PFSK-1 (cell line): ENCODE measurements around the gene PFN4.

Experiments
- FOXP2 ChIP-seq: optimal IDR thresholded peaks from 2 replicates; pipeline ENCODE3; 2011; ENCODE audit warnings: borderline replicate concordance, control low read depth, inconsistent platforms; ENCODE audit not compliant: insufficient read depth; ENCODE audit errors: extremely low read length, extremely low read depth
- POLR2AphosphoS5 ChIP-seq: IDR thresholded peaks from 2 replicates; pipeline ENCODE4 v1.6.1; 2012; ENCODE audit warnings: low read depth, mild to moderate bottlenecking, control low read depth, low read length, moderate library complexity
- SIN3A ChIP-seq: IDR thresholded peaks from 2 replicates; pipeline ENCODE4 v1.6.1; 2012; ENCODE audit warnings: mild to moderate bottlenecking, low read length, moderate library complexity, borderline replicate concordance; ENCODE audit not compliant: insufficient read depth
- TAF1 ChIP-seq: IDR thresholded peaks from 2 replicates; pipeline ENCODE4 v1.6.1; 2012; ENCODE audit warnings: low read length, control low read depth, borderline replicate concordance; ENCODE audit not compliant: insufficient read depth
- TF ChIP-seq, protein P1 (sequence below), 2 experiments: IDR thresholded peaks; 2 replicates each; pipeline versions ENCODE4 v1.6.1 to v1.8.0; 2011 to 2012; ENCODE audit warnings: low read depth in 2 of 2, low read length in 2 of 2, control low read depth in 1 of 2, inconsistent platforms in 1 of 2, mild to moderate bottlenecking in 1 of 2, moderate library complexity in 1 of 2; ENCODE audit not compliant: insufficient read depth in 1 of 2

The PFN4 gene

DNA sequence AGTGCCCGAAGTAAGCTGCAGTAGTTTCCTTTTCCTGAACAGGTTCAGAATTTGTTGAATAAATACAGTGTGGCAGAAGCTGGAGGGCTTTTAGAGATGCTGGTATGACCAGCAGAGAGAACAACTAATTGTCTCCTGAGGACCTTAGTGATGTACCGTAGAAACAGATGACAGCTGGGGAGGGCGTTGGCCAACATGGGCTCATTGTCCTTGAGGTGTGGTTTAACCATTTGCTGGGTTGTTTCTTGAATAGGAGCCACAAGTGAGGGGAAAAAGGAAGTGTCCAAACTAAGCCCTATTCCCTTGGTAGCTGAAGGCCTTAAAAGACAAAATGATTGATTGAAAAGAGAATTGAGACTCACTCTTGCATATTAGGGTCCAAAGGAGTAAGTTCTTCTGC is 40.1 kb upstream of the PFN4 start:
- TF ChIP-seq POLR2AphosphoS5, result no peak
- TF ChIP-seq TAF1, result no peak
- TF ChIP-seq, protein P1, sequence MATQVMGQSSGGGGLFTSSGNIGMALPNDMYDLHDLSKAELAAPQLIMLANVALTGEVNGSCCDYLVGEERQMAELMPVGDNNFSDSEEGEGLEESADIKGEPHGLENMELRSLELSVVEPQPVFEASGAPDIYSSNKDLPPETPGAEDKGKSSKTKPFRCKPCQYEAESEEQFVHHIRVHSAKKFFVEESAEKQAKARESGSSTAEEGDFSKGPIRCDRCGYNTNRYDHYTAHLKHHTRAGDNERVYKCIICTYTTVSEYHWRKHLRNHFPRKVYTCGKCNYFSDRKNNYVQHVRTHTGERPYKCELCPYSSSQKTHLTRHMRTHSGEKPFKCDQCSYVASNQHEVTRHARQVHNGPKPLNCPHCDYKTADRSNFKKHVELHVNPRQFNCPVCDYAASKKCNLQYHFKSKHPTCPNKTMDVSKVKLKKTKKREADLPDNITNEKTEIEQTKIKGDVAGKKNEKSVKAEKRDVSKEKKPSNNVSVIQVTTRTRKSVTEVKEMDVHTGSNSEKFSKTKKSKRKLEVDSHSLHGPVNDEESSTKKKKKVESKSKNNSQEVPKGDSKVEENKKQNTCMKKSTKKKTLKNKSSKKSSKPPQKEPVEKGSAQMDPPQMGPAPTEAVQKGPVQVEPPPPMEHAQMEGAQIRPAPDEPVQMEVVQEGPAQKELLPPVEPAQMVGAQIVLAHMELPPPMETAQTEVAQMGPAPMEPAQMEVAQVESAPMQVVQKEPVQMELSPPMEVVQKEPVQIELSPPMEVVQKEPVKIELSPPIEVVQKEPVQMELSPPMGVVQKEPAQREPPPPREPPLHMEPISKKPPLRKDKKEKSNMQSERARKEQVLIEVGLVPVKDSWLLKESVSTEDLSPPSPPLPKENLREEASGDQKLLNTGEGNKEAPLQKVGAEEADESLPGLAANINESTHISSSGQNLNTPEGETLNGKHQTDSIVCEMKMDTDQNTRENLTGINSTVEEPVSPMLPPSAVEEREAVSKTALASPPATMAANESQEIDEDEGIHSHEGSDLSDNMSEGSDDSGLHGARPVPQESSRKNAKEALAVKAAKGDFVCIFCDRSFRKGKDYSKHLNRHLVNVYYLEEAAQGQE (IDR thresholded peaks at IDR 0.05; ENCODE audit: insufficient read depth in 1 of 2, low read depth in 2 of 2, low read length in 2 of 2), result no peak
- no peak for TF ChIP-seq FOXP2
- no peak for TF ChIP-seq SIN3A

DNA sequence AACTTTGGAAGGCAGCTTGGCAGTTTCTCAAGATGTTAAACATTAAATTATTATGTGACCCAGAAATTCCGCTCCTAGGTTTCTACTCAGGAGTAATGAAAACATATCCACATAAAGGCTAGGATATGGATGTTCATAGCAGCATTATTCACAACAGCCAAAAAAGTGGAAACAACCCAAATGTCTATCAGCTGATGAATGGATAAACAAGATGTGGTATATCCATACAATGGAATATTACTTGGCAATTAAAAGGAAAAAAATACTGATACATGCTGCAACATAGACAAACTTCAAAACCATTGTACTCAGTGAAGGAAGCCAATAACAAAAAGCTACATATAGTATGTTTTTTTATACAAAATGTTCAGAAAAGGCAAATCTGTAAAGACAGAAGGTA is 39.4 kb upstream of the PFN4 start:
- TF ChIP-seq, protein P1 (IDR thresholded peaks at IDR 0.05; ENCODE audit: insufficient read depth in 1 of 2, low read depth in 2 of 2, low read length in 2 of 2), result no peak
- TF ChIP-seq POLR2AphosphoS5, result no peak
- no peak for TF ChIP-seq TAF1

DNA sequence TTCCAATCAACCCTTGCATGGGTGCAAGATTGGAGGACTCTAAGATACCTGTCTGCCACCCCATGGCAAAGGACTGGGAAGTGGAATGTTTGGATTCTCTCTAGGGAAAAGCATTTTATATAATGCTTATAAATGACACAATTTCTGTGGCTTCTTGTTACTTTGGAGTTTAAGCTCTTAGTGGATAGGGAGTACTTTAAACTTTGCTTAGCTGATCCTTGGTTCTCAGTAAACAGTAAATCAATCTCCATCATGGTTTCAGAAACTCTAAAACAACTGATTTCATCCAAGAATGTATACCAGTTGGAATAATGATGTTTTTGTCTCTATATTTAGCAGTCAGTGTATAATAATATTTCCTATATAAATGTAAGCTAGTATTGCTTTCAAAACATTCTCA is 37.6 kb upstream of the PFN4 start:
- TF ChIP-seq POLR2AphosphoS5, result no peak
- TF ChIP-seq TAF1, result no peak
- TF ChIP-seq, protein P1 (IDR thresholded peaks at IDR 0.05; ENCODE audit: insufficient read depth in 1 of 2, low read depth in 2 of 2, low read length in 2 of 2), result no peak
- TF ChIP-seq FOXP2, result no peak
- no peak for TF ChIP-seq SIN3A

DNA sequence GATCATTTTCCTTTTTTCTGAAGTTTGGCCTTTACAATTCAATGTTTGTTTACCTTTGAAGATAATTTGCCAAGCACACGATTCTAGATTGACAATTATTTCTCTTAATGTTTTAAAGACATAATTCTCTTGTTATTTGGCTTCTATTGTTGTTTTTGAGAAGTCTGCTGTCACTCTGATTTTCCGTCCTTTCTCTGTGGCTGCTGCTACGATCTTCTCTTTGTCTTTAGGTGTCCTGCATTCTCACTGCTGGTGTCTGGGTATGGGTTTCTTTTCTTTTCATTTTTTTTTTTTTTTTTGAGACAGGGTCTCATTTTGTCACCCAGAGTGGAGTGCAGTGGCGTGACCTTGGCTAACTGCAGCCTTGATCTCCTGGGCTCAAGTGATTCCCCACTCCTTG is 36.6 kb upstream of the PFN4 start:
- TF ChIP-seq SIN3A (no peak), TAF1 (no peak)

DNA sequence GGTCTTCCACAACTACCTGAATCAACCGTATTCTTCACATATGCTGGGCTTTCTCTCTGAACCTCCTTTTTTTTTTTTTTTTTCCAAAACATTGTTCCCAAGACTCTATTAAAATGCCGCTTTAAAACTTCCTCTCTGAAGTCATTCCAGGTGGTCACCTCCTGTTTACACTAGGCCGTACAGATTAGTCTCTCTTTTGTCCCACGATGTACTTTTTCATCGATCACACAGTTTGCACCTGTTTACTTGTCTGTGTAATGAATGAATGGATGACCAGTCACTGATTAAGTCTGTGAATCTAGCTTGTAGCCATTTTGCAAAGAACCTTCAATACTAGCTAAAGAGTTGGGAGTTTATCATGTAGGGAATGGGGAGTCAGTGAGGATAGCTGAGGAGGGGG is 35.0 kb upstream of the PFN4 start:
- TF ChIP-seq TAF1, result no peak
- no peak for TF ChIP-seq FOXP2

DNA sequence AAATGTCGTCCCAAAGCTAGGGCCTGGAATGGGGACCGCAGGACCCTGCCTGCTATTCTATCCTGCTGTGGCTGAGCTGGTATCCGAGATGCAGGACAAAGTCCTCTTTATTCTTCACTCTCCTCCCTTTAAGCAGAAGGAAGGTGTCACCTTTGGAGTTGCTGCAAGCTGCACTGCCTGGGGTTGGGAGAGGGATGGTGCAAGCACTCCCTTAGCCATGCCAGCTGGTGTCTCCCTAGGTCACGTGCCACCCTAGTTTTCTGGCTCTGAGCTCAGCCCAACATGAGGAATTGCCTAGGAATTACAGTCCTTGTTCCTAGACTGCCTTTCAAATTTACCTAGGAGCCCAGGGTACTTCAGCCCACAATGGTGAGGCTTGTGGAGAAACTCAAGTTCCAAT is 30.3 kb upstream of the PFN4 start:
- TF ChIP-seq SIN3A (no peak), FOXP2 (no peak), TAF1 (no peak), POLR2AphosphoS5 (no peak)
- TF ChIP-seq, protein P1 (IDR thresholded peaks at IDR 0.05; ENCODE audit: insufficient read depth in 1 of 2, low read depth in 2 of 2, low read length in 2 of 2), result no peak
